Right renal pelvis (tissue), 4 donors: Measurements from ENCODE around the gene OR52E5. TPM values are rescaled to one million over a fixed set of nuclear protein-coding genes. Genes with fewer than 3 reads are reported as not detected.

Experiments
- DNase-seq, 4 donors: peaks; one replicate each; pipeline ENCODE4 v3.0.0-alpha.2; 2013; ENCODE audit warnings: low read depth in 4 of 4, low spot score in 3 of 4, missing footprints in 1 of 4
- polyA plus RNA-seq, 4 donors: library from polyadenylated mRNA; unstranded; fragments of 120-200 nt; gene quantifications; one replicate each; pipeline ENCODE4 v1.2.1, GENCODE V29; 2013; ENCODE audit not compliant: insufficient read length in 4 of 4

Gene OR52E5
- polyA plus RNA-seq: not detected

- no peak for DNase-seq
These were observed at the start of gene OR52E5 for GRCh38 chr11:5892908-5893307. TSS of gene OR52E5 (plus strand) at chr11:5893208. CDS start at chr11:5900777, 7,569 bp downstream.

DNA sequence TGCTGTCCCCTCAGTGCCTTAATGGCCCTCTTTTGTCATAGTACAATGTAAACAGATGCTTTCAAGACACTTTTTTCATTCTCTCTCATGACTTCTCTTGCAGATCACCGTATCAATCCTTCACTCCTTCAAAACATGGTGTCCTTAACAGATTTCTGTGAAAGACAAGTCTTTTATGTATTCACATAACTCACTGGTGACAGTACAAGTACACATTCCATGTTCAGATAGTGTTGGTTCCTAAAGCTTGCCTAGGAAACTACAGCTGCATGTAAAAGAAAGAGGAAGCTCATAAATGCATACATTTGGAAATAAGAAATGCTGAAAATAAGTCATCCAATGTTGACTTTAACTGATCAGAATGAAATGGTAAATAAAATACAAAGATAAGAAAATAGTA lies 46.3 kb upstream of the OR52E5 start:
- DNase-seq: no peak

- DNase-seq: no peak
These were observed 45.3 kb upstream of the OR52E5 start for GRCh38 chr11:5847711-5848110.

GRCh38 chr11:5851002-5851401 lies 42.0 kb upstream of the OR52E5 start:
- DNase-seq: no peak

DNA sequence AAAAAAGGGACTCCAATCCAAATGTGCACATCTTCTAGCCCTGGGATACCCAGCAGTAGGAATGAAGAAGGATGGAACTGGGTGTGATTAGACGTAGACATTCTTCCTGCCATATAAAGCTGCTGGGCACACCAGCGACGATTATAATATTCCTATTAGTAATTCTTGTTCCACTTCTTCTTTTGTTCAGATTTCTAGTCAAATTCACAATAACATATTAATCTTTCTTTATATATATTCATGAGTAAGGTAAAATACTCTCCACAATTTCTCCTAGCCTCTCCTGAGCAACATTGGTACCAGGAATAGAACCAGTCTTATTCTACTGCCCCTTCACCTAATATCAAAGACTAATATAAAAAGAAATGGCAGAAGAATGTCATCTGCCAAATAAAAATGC lies 35.4 kb upstream of the OR52E5 start, which contains the start of gene OR52E8:
Gene OR52E8 (minus strand): TSS at position 101 of the 400 bp plus-strand sequence. CDS start 0 bp downstream, at position 101.
- no peak for DNase-seq

GRCh38 chr11:5865826-5866225 lies 27.2 kb upstream of the OR52E5 start:
- DNase-seq: no peak

DNA sequence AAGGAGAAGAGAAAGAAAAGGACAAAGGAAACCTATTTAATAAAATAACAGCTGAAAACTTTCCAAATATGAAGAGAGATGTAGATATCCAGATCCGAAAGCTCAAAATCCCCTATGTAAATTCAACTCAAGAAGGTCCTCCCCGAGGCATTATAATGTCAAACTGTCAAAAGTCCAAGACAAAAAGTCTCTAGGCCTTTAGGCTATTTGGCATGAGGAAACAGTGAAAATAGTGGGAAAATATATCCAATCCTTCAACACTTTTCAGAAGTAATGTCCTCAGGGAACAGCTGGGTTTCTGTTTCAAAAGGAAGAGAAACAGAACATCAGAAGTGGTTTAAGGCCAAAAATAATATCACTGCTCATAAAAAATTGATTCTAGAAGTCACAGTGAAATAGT lies 14.4 kb upstream of the OR52E5 start:
- DNase-seq: no peak

DNA sequence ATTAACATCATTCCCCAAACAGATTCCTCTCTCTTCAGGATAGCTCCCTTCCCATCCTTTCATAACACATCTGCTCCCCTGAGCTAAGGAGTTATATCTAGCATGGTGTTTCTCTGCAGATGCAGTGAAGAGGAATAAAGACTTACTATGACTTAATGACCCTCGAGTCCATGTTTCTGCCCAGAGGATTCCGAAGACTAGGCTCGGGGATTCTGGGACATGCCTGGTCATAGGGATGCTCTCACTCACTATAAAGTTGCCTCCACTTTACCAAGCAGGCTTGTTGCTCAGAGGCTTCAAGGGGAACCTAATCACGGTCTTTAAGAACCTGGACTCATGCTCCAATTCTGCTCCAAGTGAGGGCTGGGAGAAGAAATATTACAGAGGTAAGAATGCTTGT lies 12.7 kb upstream of the OR52E5 start, which contains the start of gene OR52E4:
Gene OR52E4 (plus strand): TSS at position 301 of the 400 bp plus-strand sequence. CDS start 3,664 bp downstream, outside the sequence.
- DNase-seq: no peak

DNA sequence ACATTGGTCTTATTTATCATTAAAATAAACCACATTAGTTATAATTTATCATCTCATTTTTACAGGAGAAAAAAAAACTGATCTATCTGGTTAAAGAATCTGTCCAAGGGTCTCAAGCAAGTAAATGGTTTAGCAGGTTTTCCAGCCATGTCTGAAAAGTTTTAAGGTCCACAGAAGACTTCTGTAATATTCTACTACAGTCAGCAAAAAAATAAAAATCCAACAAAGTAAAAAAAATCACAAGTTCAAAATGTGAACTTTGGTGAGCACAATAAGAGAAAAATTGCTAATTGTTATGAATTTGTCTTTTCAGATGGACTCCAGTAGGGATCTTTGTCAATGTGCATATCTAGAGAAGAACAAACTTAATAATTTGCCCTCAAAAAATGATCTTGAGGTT lies 11.3 kb upstream of the OR52E5 start:
- DNase-seq: no peak

DNA sequence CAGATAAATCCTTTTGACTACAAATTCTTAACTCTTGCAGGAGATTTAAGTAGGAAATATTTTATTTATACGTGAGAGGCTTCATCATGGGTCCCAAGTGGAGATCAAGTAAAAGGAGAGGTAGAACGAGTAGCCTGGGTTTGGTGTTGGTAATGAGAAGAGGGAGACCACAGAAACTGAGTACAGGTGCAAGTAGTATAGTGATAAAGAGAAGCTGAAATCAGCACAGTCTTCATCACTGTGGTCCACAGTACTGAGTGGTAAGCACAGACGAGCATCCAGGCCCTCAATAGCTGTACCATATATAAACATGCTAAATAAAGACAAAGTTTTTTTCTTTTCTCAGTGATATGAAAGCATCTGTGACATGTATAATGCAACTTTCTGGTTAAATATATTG lies 5.8 kb upstream of the OR52E5 start:
- DNase-seq: no peak

DNA sequence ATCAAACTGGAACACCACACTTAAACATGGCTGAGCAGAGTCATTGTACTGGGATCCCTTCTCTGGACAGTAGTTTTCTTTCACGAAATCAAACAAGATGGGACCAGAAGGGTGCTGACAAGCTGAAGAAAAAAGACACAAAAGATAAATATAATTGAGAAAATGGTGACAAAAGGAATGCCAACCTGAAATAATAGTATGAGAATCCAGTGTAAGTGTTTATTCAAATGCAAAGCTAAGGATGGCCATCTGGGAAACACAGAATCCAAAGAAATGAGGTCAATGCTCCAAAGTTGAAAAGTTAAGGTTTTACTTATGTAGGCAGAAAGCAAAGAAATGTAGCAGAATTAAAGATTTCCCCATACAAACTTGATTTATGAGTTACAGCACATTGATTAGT lies 5.3 kb upstream of the OR52E5 start:
- DNase-seq: no peak

DNA sequence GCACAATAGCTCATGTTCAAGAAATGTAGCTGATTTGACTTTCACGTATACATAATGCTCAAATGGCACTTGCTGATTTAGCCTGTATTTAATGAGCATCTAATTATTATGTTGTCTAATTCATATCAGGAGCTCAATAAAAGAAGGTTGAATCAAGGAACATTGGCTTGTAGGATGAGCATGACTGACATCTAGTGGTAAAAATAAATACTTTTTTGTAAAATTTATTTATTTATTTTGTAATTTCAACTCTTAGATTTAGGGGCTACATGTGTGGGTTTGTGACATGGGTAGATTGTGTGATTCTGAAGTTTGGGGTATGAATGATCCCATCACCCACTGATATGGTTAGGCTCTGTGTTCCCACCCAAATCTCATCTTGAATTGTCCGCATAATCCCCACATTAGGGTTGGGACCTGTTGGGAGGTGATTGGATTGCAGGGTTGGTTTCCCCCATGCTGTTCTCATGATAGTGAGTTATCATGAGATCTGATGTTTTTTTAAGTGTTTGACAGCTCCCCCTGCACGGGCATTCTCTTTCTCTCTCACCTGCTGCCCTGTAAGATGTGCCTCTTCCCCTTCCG lies 1.7 kb upstream of the OR52E5 start:
- no peak for DNase-seq

- DNase-seq: no peak
These were observed 6.5 kb downstream of the OR52E5 start for GRCh38 chr11:5899534-5899933.

DNA sequence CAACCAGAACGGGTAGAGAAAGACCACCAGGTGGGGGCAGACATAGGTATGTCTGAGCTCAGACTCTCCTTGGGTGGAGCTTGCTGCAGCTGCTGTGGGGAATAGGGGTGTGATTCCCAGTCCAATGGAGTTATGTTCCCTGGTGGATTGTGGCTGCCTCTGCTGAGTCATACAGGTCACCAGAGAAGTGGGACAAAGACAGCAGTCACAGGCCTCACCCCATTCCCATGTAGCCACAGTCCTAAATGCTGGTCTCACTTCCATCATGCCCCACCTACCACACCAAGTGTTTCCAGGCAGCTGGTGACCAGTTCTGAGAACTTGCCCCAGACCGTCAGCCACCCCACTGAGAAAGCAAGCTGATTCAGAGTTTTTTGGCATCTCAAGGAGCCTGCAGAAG lies 17.5 kb downstream of the OR52E5 start:
- no peak for DNase-seq

GRCh38 chr11:5922749-5923426 lies 29.9 kb downstream of the OR52E5 start:
- DNase-seq: no peak

DNA sequence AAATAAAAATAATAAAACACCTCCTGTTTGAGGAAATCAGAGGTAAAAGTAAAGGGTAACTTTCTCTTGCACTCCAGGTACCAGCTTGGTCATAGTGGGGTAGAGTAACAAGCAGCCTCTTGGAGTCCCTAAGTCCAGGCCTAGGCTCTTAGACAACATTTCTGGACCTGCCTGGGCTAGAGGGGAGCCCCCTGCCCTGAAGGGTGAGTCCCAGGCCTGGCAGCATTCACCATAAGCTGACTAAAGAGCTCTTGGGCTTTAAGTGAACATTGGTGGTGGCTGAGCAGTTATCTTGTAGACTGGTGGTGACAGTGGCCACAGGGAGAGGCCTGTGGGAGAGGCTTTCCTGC lies 30.4 kb downstream of the OR52E5 start:
- no peak for DNase-seq

DNA sequence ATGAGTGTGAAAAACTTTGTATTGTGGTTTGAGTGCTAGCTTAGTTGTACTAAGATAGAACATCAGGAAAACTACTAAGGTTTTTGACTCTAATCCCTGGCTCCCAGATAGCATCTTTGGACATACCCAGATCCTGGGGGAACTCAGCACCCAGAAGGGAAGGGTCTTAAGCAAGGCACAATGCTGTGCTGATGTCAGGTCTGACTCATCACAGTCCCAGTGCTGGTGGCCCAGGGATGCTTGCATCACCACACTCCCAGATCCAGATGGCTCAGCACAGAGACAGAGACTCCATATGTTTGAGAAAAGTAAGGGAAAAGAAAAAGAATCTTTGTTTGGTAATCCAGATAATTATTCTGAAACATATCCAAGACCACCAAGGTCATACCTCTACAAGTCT lies 30.8 kb downstream of the OR52E5 start:
- DNase-seq: no peak

- no peak for DNase-seq
These were observed 35.3 kb downstream of the OR52E5 start for GRCh38 chr11:5928271-5928670.

DNA sequence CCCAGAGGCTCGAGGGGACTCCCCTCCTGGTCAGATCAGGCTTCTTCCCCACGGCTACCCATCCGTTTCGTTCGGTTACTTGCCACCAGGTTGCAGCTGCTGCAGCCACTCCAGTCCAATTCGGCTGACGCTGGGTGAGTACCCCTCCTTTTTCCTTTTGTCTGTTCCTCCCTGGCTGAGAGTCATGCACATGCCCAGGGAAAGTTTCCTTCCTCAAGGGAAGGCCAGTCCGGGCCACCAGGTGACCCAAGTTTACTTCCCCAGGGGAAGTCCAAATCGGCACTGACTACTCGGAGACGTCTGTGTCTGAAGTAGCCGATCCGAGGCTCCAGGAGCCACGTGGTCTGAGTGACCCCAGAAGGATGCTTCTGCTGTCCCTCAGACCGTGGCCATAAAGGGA lies 35.8 kb downstream of the OR52E5 start:
- DNase-seq: no peak

DNA sequence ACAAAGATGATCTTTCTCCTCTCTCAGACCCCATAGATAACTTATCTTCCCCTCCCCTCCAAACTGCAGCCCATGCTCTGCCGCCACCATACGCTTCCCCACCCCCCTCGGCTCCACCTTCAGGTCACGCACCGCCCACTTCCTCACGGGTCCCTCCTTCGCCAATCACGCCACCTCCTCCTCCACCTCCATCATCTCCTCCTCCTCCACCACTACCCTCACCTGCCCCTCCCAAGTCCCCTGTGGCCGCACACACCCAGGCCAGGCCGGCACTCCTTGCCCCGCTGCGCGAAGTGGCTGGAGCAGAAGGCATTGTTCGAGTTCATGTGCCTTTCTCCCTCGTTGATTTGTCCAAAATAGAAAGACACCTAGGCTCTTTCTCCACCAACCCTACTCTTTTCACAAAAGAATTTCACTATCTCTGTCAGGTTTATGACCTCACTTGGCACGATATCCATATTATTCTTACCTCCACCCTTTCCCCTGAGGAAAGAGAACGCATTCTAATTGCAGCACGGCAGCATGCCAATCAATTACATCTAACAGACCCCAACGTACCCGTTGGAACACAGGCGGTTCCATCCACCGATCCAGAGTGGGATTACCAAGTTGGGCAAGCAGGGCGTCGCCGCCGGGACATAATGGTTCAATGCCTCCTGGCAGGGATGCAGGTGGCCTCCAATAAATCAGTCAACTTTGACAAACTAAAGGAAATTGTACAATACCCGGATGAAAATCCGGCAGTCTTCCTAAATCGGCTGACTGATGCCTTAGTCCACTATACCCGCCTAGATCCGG lies 36.8 kb downstream of the OR52E5 start:
- no peak for DNase-seq

GRCh38 chr11:5930614-5931013 lies 37.6 kb downstream of the OR52E5 start:
- DNase-seq: no peak

DNA sequence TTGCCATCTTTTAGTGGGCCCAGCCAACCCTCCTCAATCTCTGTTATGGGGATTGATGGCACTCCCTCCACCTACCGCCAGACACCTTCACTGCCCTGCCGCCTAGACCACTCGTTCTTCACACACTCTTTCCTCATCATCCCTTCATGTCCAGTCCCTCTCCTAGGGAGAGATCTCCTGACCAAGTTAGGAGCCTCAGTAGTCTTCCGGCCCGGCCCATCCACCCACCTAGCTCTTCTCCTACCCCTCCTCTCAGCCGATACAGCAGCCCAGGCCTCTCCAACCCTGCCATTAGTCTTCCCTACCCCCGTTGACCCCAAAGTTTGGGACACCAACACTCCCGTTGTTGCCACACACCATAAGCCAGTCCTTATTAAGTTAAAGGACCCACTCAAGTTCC lies 38.1 kb downstream of the OR52E5 start:
- no peak for DNase-seq
